HepG2 (cell line): ENCODE results near the gene ZNF440. TPM values are rescaled to one million over a fixed set of nuclear protein-coding genes. Genes with fewer than 3 reads are reported as not detected.
A peak's percentile ranks its signal among the peaks of the same experiment; 100 is the strongest.

ENCODE experiments used
- BHLHE40 ChIP-seq: IDR thresholded peaks from 2 replicates; pipeline ENCODE4 v1.6.1; 2011; ENCODE audit warnings: low read length, improper control_type of control experiment
- ELF3 ChIP-seq: IDR thresholded peaks from 2 replicates; pipeline ENCODE4 v1.6.1; 2016; ENCODE audit warnings: missing genetic modification reagents, missing compliant biosample characterization
- FOXA3 ChIP-seq: IDR thresholded peaks from 2 replicates; pipeline ENCODE4 v1.6.1; 2016; ENCODE audit warnings: missing genetic modification reagents, missing compliant biosample characterization
- GZF1 ChIP-seq: sonication (generic); formaldehyde crosslinking; IDR thresholded peaks from 2 replicates; pipeline ENCODE4 v1.5.1; 2020; ENCODE audit warnings: mild to moderate bottlenecking, missing genetic modification reagents
- KDM4B ChIP-seq: sonication (generic); formaldehyde crosslinking; IDR thresholded peaks from 2 replicates; pipeline ENCODE4 v1.4.0; 2020; ENCODE audit warnings: missing genetic modification reagents
- RAD21 ChIP-seq: fragments of 450-650 bp; formaldehyde crosslinking; IDR thresholded peaks from 2 replicates; pipeline ENCODE4 v1.5.0; 2020; ENCODE audit warnings: mild to moderate bottlenecking
- SMC3 ChIP-seq: IDR thresholded peaks from 2 replicates; pipeline ENCODE4 v1.6.1; 2011; ENCODE audit warnings: low read length, improper control_type of control experiment
- STAG1 ChIP-seq: sonication (generic); formaldehyde crosslinking; IDR thresholded peaks from 2 replicates; pipeline ENCODE4 v1.4.0; 2020; ENCODE audit warnings: missing genetic modification reagents
- TCF7L2 ChIP-seq: IDR thresholded peaks from 2 replicates; pipeline ENCODE4 v1.6.1; 2011; ENCODE audit warnings: mild to moderate bottlenecking, low read depth, low read length, moderate library complexity
- ZNF709 ChIP-seq: sonication (generic); formaldehyde crosslinking; IDR thresholded peaks from 2 replicates; pipeline ENCODE4 v1.5.0; 2020; ENCODE audit warnings: mild to moderate bottlenecking, missing genetic modification reagents
- polyA plus RNA-seq, 8 experiments: library from polyadenylated mRNA; depleted of rRNA in 3 of 8; stranded (reverse) in 7 of 8; unstranded in 1 of 8; fragments of >200 nt; fragmentation: Illumina TruSeq in 4 of 8; extraction: Trizol in 4 of 8; gene quantifications; 2 replicates each; pipeline versions ENCODE4 v1.2.1 to v1.2.3, GENCODE V29; 2011 to 2016; ENCODE audit warnings: low read depth in 4 of 8, missing spikeins in 1 of 8, mixed read lengths in 1 of 8; ENCODE audit not compliant: insufficient read depth in 1 of 8
- total RNA-seq, 5 experiments: library from RNA; depleted of rRNA; stranded (reverse); fragments of >200 nt; fragmentation: Illumina TruSeq; extraction: Trizol; gene quantifications; 2 replicates each; pipeline ENCODE4 v1.2.3, GENCODE V29; 2016; ENCODE audit warnings: low read depth in 1 of 5
- TF ChIP-seq, protein P1 (sequence below): IDR thresholded peaks from 2 replicates; pipeline ENCODE4 v1.6.1; 2012; ENCODE audit warnings: inconsistent platforms
- TF ChIP-seq, protein P2 (sequence below): sonication (generic); formaldehyde crosslinking; IDR thresholded peaks from 2 replicates; pipeline ENCODE4 v1.5.0; 2020; ENCODE audit warnings: mild to moderate bottlenecking, missing genetic modification reagents
- TF ChIP-seq, protein P3 (sequence below): IDR thresholded peaks from 2 replicates; pipeline ENCODE4 v1.4.0; 2020; ENCODE audit warnings: mild to moderate bottlenecking, missing genetic modification reagents
- TF ChIP-seq, protein P4 (sequence below): sonication (generic); formaldehyde crosslinking; IDR thresholded peaks from 2 replicates; pipeline ENCODE4 v1.4.0; 2020; ENCODE audit warnings: mild to moderate bottlenecking, missing genetic modification reagents
- TF ChIP-seq, protein P5 (sequence below): sonication (generic); formaldehyde crosslinking; IDR thresholded peaks from 2 replicates; pipeline ENCODE4 v1.9.0; 2021; ENCODE audit warnings: missing genetic modification reagents, borderline replicate concordance
- TF ChIP-seq, protein P6 (sequence below): sonication (generic); formaldehyde crosslinking; IDR thresholded peaks from 2 replicates; pipeline ENCODE4 v1.4.0; 2020; ENCODE audit warnings: mild to moderate bottlenecking, low read depth, missing genetic modification reagents
- TF ChIP-seq, protein P7 (sequence below): IDR thresholded peaks from 2 replicates; pipeline ENCODE4 v1.6.1; 2016; ENCODE audit warnings: missing biosample characterization, missing genetic modification reagents, low read depth

Gene ZNF440
- total and polyA plus RNA-seq, 2 of the 13 experiments (the other 11 are each of a cell fraction or from before 2014, with no cell fraction given) = 2.7 to 12.4 TPM

DNA sequence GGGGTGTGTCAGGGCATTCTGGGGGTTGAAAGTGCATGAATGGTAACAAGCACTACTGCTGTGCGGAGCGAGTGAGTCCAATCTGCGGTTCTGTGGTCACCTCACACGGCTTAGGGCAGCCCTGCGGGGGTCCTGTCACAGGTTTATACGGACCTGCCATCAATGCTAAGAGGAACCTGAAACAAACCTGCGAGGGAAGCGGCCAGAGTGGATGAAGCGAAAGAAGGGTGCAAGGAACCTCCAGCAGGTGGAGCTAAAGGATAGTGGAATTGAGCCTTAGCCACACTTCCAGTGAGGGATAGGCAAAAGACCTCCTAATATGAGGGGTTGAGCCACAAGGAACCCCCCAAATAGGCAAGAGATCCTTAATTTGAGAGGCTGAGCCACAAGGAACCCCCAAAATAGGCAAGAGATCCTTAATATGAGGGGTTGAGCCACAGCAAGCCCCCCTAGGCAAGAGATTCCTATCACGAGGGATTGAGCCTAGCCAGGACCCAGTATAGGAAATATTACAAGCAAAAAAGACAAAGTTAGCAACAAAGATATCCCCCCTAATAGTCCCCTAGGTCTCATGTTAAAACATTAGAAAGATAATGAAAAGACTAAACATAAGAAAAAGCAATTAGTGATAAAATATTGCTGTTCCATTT, 67.2 kb downstream of the ZNF440 start (continued):
- TF ChIP-seq, protein P1, sequence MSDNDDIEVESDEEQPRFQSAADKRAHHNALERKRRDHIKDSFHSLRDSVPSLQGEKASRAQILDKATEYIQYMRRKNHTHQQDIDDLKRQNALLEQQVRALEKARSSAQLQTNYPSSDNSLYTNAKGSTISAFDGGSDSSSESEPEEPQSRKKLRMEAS = peak; percentile 15; the same call in 1 of the 2 replicates
- TF ChIP-seq KDM4B (CRISPR knock-in tag) = no peak
- peak; percentile 87 for TF ChIP-seq RAD21
- peak; percentile 88 for TF ChIP-seq STAG1 (CRISPR knock-in tag)
- TF ChIP-seq, protein P2, sequence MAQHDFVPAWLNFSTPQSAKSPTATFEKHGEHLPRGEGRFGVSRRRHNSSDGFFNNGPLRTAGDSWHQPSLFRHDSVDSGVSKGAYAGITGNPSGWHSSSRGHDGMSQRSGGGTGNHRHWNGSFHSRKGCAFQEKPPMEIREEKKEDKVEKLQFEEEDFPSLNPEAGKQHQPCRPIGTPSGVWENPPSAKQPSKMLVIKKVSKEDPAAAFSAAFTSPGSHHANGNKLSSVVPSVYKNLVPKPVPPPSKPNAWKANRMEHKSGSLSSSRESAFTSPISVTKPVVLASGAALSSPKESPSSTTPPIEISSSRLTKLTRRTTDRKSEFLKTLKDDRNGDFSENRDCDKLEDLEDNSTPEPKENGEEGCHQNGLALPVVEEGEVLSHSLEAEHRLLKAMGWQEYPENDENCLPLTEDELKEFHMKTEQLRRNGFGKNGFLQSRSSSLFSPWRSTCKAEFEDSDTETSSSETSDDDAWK = no peak
- TF ChIP-seq, protein P3, sequence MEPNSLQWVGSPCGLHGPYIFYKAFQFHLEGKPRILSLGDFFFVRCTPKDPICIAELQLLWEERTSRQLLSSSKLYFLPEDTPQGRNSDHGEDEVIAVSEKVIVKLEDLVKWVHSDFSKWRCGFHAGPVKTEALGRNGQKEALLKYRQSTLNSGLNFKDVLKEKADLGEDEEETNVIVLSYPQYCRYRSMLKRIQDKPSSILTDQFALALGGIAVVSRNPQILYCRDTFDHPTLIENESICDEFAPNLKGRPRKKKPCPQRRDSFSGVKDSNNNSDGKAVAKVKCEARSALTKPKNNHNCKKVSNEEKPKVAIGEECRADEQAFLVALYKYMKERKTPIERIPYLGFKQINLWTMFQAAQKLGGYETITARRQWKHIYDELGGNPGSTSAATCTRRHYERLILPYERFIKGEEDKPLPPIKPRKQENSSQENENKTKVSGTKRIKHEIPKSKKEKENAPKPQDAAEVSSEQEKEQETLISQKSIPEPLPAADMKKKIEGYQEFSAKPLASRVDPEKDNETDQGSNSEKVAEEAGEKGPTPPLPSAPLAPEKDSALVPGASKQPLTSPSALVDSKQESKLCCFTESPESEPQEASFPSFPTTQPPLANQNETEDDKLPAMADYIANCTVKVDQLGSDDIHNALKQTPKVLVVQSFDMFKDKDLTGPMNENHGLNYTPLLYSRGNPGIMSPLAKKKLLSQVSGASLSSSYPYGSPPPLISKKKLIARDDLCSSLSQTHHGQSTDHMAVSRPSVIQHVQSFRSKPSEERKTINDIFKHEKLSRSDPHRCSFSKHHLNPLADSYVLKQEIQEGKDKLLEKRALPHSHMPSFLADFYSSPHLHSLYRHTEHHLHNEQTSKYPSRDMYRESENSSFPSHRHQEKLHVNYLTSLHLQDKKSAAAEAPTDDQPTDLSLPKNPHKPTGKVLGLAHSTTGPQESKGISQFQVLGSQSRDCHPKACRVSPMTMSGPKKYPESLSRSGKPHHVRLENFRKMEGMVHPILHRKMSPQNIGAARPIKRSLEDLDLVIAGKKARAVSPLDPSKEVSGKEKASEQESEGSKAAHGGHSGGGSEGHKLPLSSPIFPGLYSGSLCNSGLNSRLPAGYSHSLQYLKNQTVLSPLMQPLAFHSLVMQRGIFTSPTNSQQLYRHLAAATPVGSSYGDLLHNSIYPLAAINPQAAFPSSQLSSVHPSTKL (CRISPR knock-in tag) = 0 out of 2 replicates have a peak, but pooled peaks have one; percentile 8
- no peak for TF ChIP-seq TCF7L2
- TF ChIP-seq ELF3 (CRISPR knock-in tag) = peak; percentile 26; the same call in 1 of the 2 replicates
- TF ChIP-seq, protein P4, sequence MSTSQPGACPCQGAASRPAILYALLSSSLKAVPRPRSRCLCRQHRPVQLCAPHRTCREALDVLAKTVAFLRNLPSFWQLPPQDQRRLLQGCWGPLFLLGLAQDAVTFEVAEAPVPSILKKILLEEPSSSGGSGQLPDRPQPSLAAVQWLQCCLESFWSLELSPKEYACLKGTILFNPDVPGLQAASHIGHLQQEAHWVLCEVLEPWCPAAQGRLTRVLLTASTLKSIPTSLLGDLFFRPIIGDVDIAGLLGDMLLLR (CRISPR knock-in tag) = no peak
- TF ChIP-seq, protein P5, sequence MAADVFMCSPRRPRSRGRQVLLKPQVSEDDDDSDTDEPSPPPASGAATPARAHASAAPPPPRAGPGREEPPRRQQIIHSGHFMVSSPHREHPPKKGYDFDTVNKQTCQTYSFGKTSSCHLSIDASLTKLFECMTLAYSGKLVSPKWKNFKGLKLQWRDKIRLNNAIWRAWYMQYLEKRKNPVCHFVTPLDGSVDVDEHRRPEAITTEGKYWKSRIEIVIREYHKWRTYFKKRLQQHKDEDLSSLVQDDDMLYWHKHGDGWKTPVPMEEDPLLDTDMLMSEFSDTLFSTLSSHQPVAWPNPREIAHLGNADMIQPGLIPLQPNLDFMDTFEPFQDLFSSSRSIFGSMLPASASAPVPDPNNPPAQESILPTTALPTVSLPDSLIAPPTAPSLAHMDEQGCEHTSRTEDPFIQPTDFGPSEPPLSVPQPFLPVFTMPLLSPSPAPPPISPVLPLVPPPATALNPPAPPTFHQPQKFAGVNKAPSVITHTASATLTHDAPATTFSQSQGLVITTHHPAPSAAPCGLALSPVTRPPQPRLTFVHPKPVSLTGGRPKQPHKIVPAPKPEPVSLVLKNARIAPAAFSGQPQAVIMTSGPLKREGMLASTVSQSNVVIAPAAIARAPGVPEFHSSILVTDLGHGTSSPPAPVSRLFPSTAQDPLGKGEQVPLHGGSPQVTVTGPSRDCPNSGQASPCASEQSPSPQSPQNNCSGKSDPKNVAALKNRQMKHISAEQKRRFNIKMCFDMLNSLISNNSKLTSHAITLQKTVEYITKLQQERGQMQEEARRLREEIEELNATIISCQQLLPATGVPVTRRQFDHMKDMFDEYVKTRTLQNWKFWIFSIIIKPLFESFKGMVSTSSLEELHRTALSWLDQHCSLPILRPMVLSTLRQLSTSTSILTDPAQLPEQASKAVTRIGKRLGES = no peak
- 0 out of 2 replicates have a peak, but pooled peaks have one; percentile 13 for TF ChIP-seq FOXA3 (CRISPR knock-in tag)
- peak; percentile 90 for TF ChIP-seq SMC3
- TF ChIP-seq, protein P6, sequence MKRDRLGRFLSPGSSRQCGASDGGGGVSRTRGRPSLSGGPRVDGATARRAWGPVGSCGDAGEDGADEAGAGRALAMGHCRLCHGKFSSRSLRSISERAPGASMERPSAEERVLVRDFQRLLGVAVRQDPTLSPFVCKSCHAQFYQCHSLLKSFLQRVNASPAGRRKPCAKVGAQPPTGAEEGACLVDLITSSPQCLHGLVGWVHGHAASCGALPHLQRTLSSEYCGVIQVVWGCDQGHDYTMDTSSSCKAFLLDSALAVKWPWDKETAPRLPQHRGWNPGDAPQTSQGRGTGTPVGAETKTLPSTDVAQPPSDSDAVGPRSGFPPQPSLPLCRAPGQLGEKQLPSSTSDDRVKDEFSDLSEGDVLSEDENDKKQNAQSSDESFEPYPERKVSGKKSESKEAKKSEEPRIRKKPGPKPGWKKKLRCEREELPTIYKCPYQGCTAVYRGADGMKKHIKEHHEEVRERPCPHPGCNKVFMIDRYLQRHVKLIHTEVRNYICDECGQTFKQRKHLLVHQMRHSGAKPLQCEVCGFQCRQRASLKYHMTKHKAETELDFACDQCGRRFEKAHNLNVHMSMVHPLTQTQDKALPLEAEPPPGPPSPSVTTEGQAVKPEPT (CRISPR knock-in tag) = no peak
- TF ChIP-seq, protein P7, sequence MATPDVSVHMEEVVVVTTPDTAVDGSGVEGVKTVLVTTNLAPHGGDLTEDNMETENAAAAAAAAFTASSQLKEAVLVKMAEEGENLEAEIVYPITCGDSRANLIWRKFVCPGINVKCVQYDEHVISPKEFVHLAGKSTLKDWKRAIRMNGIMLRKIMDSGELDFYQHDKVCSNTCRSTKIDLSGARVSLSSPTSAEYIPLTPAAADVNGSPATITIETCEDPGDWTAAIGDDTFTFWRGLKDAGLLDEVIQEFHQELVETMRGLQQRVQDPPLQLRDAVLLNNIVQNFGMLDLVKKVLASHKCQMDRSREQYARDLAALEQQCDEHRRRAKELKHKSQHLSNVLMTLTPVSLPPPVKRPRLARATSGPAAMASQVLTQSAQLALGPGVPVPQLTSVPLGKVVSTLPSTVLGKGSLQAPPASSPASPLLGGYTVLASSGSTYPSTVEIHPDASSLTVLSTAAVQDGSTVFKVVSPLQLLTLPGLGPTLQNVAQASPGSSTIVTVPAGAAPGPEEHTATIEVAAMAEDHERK (CRISPR knock-in tag) = no peak
- TF ChIP-seq ZNF709 (CRISPR knock-in tag) = no peak
- TF ChIP-seq GZF1 = no peak
- no peak for TF ChIP-seq BHLHE40
